ENCODE results near the gene TMEM151B.

DNA sequence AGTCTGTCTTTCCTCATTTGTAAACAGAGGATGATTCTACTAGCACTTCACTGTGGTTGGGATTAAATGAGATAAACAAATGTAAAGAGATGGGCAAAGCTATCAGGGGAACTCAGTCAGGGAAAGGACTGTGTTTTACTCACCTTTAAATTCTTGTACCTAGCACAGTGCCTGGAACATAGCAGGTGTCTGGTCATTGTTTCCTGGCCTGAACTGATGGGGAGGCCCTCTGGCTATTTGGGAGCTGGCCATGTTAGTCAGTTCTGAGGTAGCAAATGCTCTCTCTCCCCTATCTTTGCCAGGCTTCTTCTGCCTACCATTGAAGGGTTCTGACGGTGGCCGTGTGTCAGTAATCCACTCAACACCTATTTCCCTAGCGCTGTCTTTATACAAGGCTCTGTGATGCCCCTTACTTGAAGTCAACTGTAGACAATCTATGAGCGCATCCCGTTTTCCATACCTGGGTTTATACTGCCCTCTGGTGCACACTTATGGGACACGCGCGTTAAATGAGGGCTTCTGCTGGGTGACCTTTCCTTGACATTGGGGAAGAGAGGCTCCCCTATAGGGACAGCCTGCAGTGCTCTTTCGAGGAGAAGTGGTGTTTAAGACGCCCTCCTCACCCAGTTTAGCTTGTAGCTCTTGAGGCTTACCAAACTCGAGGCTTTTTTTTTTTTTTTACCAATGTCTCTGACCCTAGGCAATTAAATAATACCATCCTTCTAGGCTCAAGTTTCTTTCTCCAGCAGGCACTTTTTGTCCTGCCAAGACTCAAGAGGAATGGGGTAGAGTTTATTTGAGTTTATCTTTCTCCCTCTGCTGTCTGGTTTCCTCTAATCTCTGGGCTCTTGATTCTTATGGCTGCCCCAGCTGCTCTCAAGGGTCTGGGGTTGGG, 68.2 kb downstream of the TMEM151B start:
- TF ChIP-seq, protein P1, sequence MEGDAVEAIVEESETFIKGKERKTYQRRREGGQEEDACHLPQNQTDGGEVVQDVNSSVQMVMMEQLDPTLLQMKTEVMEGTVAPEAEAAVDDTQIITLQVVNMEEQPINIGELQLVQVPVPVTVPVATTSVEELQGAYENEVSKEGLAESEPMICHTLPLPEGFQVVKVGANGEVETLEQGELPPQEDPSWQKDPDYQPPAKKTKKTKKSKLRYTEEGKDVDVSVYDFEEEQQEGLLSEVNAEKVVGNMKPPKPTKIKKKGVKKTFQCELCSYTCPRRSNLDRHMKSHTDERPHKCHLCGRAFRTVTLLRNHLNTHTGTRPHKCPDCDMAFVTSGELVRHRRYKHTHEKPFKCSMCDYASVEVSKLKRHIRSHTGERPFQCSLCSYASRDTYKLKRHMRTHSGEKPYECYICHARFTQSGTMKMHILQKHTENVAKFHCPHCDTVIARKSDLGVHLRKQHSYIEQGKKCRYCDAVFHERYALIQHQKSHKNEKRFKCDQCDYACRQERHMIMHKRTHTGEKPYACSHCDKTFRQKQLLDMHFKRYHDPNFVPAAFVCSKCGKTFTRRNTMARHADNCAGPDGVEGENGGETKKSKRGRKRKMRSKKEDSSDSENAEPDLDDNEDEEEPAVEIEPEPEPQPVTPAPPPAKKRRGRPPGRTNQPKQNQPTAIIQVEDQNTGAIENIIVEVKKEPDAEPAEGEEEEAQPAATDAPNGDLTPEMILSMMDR (IDR thresholded peaks at IDR 0.05; ENCODE audit: insufficient read depth, low read depth, low read length) = peak; percentile 72
- no peak for TF ChIP-seq EZH2 (IDR thresholded peaks at IDR 0.05; ENCODE audit: insufficient read depth, low read length)

Measured in astrocyte (in vitro differentiated cells and primary cell).